Colonic mucosa (tissue), 4 donors: ENCODE data around the gene EXOC4. TPM values are rescaled to one million over a fixed set of nuclear protein-coding genes. Genes with fewer than 3 reads are reported as not detected.

Experiments
- DNase-seq: peaks from one replicate; pipeline ENCODE4 v3.0.0-alpha.2; 2020
- H3K27ac ChIP-seq: fragments of 200-600 bp; one replicate; pipeline ENCODE4 v1.8.0; 2021
- H3K27me3 ChIP-seq: fragments of 200-600 bp; one replicate; pipeline ENCODE4 v1.8.0; 2021
- H3K36me3 ChIP-seq: fragments of 200-600 bp; one replicate; pipeline ENCODE4 v1.8.0; 2021
- H3K4me1 ChIP-seq: fragments of 200-600 bp; one replicate; pipeline ENCODE4 v1.8.0; 2021; ENCODE audit warnings: mild to moderate bottlenecking
- H3K4me3 ChIP-seq: fragments of 200-600 bp; one replicate; pipeline ENCODE4 v1.8.0; 2021
- H3K9ac ChIP-seq, 2 donors: one replicate each; pipeline ENCODE4 v1.7.0; 2013; ENCODE audit warnings: control low read depth in 2 of 2, low read depth in 2 of 2, low read length in 2 of 2
- H3K9me3 ChIP-seq: fragments of 200-600 bp; one replicate; pipeline ENCODE4 v1.8.0; 2021
- intact Hi-C: fragments of 100-400 bp; cut with DNase I; formaldehyde crosslinking; loops from one replicate; pipeline ENCODE4 v1.14.1; 2022
- total RNA-seq, 2 donors: library from RNA; stranded (reverse); fragmentation: NEBNext Ultra II Directional in 1 of 2; extraction: Animal tissue kit (Norgen Biotek cat#: 25700) in 1 of 2; gene quantifications; one replicate each; pipeline ENCODE4 v1.2.1, GENCODE V29; 2021
- TF ChIP-seq, protein P1 (sequence below): fragments of 200-600 bp; IDR thresholded peaks from one replicate; pipeline ENCODE4 v1.8.0; 2022; ENCODE audit warnings: antibody characterized with exemption, mild to moderate bottlenecking
- donor health status: healthy.
- donor health status: DM: no; HTN: no; CAD: no.
- donor health status: DM: no; HTN: no; CAD: no.

Gene EXOC4
- total RNA-seq, 2 donors from 2014 or later: 61.1 to 73.3 TPM

DNA sequence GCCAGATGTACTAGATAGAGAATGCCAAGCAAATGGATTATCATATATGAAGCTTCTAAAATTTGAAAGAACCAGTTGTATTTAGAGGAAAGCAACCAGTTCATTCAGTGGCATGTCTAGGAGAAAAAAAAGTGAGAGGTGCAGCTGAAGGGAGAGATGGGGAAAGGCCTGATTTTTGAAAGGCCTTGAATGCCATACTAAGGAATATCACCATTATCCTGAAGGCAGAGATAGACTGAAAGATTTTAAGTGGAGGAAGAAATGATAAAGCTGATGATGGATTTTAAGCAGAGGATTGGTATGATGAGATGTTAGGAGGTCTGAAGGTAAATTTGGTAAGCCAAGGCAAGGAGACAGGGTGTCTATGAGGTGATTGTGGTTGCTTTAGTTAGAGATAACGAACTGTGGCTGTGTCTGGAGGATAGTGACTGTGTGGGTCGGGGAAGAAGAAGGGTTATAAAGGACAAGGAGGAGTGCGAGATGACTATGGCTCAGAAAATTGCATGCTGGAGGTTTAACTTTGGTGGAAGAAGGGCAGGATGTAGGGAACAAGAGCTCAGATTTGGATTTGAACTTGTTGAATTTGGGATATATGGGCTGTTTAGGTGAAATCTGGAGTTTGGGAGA is 330.8 kb downstream of the EXOC4 start:
- no peaks in the 10 kb centered on the region for H3K36me3 ChIP-seq
- H3K9ac ChIP-seq: no peak overlapping the region
- no peaks in the 10 kb centered on the region for H3K4me1 ChIP-seq
- no peak overlapping the region for H3K27ac ChIP-seq
- no peaks in the 10 kb centered on the region for H3K9me3 ChIP-seq
- no peak overlapping the region for H3K4me3 ChIP-seq
- no peak for DNase-seq
- TF ChIP-seq, protein P1, sequence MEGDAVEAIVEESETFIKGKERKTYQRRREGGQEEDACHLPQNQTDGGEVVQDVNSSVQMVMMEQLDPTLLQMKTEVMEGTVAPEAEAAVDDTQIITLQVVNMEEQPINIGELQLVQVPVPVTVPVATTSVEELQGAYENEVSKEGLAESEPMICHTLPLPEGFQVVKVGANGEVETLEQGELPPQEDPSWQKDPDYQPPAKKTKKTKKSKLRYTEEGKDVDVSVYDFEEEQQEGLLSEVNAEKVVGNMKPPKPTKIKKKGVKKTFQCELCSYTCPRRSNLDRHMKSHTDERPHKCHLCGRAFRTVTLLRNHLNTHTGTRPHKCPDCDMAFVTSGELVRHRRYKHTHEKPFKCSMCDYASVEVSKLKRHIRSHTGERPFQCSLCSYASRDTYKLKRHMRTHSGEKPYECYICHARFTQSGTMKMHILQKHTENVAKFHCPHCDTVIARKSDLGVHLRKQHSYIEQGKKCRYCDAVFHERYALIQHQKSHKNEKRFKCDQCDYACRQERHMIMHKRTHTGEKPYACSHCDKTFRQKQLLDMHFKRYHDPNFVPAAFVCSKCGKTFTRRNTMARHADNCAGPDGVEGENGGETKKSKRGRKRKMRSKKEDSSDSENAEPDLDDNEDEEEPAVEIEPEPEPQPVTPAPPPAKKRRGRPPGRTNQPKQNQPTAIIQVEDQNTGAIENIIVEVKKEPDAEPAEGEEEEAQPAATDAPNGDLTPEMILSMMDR: no peak
- intact Hi-C loops: no loop called here
- H3K27me3 ChIP-seq: no peaks in the 10 kb centered on the region

DNA sequence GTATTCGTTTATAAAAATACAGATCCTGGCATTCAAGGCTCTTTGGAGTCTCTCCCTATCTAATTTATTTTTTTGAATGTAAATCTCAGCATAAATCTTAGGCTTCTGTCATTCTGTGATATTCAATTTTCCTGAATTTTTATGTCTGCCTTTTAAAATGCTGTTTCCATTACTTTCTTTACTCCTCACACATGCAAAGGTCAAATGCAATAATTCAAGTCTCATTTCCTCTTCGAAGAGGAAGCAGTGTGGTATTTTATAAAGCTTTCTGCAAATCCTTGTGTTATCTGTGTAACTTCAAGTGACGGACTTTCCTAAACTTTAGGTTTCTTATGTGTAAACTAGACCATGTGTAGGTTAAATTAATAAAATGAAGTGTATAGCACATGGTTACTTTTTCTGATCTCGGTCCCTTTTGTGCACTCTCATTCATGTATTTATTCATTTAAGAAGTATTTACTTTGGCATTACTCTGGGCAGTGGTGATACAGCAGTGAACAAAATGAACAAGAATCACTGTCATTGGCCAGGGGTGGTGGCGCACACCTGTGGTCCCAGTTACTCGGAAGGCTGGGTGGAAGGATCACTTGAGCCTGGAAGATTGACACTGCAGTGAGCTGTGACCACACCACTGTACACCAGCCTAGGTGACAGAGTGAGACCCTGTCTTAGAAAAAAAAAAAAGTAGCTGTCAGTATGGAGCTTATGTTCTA is 332.2 kb downstream of the EXOC4 start:
- TF ChIP-seq, protein P1: no peak
- H3K27ac ChIP-seq: no peak overlapping the region
- H3K9ac ChIP-seq: no peak overlapping the region
- intact Hi-C loops: no loop called here
- H3K27me3 ChIP-seq: no peaks in the 10 kb centered on the region
- H3K4me1 ChIP-seq: no peaks in the 10 kb centered on the region
- no peaks in the 10 kb centered on the region for H3K9me3 ChIP-seq
- H3K4me3 ChIP-seq: no peak overlapping the region
- no peaks in the 10 kb centered on the region for H3K36me3 ChIP-seq
- no peak for DNase-seq

- Histone ChIP-seq H3K4me1 (no peaks in the 10 kb centered on the region), H3K36me3 (no peaks in the 10 kb centered on the region), H3K9me3 (no peaks in the 10 kb centered on the region), H3K27ac (no peak overlapping the region), H3K9ac (no peak overlapping the region), H3K27me3 (no peaks in the 10 kb centered on the region), H3K4me3 (no peak overlapping the region)
- intact Hi-C loops: no loop called here
- DNase-seq: no peak
- TF ChIP-seq, protein P1: no peak
Measured at GRCh38 chr7:133586253-133586652, 333.4 kb downstream of the EXOC4 start.

GRCh38 chr7:133587903-133588302 is 335.0 kb downstream of the EXOC4 start:
- TF ChIP-seq, protein P1: no peak
- intact Hi-C loops: no loop called here
- no peaks in the 10 kb centered on the region for H3K36me3 ChIP-seq

DNA sequence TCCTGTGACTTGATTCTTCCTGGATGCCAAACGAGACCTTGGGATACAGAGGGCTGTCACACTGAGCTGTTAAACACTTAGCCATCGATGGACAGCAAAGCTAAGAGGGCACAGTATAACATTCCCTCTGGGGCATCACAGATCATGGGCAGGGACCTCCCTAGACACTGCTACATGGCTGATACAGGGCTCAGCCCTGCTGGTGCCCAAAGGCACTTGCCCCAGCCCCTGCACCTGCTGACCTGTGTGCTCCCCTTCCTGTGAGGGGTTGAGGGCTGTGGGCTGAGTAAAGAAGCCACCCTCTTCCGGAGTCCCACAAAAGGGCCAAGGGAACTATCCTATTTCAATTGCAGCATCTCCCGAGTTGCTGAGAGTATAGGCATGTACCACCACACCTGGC is 337.9 kb downstream of the EXOC4 start:
- Histone ChIP-seq H3K27ac (no peak overlapping the region), H3K9ac (no peak overlapping the region), H3K36me3 (no peaks in the 10 kb centered on the region), H3K4me3 (no peak overlapping the region), H3K9me3 (no peaks in the 10 kb centered on the region), H3K27me3 (no peaks in the 10 kb centered on the region), H3K4me1 (no peaks in the 10 kb centered on the region)
- TF ChIP-seq, protein P1: no peak
- no peak for DNase-seq
- intact Hi-C loops: no loop called here

More at GRCh38 chr7:133587903-133588302, 335.0 kb downstream of the EXOC4 start:
- H3K4me3 ChIP-seq: no peak overlapping the region
- no peaks in the 10 kb centered on the region for H3K9me3 ChIP-seq
- no peaks in the 10 kb centered on the region for H3K4me1 ChIP-seq
- no peak for DNase-seq
- no peak overlapping the region for H3K9ac ChIP-seq
- no peaks in the 10 kb centered on the region for H3K27me3 ChIP-seq
- H3K27ac ChIP-seq: no peak overlapping the region
